K562 (cell line): Measurements from ENCODE around the gene SLC35F2. TPM values are rescaled to one million over a fixed set of nuclear protein-coding genes. Genes with fewer than 3 reads are reported as not detected.

ENCODE experiments used
- ARHGAP35 ChIP-seq: fragments of 450-650 bp; IDR thresholded peaks from 2 replicates; pipeline ENCODE4 v1.6.1; 2018; ENCODE audit not compliant: partially characterized antibody
- ATF6 ChIP-seq: sonication (generic); formaldehyde crosslinking; IDR thresholded peaks from 2 replicates; pipeline ENCODE4 v1.4.0; 2020; ENCODE audit warnings: mild to moderate bottlenecking, missing genetic modification reagents
- BCL6 ChIP-seq: fragments of 250-450 bp; sonication (Bioruptor Pico); IDR thresholded peaks from 2 replicates; pipeline ENCODE4 v1.4.0; 2020
- DACH1 ChIP-seq: fragments of 450-650 bp; IDR thresholded peaks from 2 replicates; pipeline ENCODE4 v1.6.1; 2018; ENCODE audit not compliant: partially characterized antibody
- E2F3 ChIP-seq: fragments of 250-450 bp; sonication (Bioruptor Pico); IDR thresholded peaks from 2 replicates; pipeline ENCODE4 v1.4.0; 2020; ENCODE audit warnings: mild to moderate bottlenecking
- HES1 ChIP-seq: fragments of 450-650 bp; IDR thresholded peaks from 2 replicates; pipeline ENCODE4 v1.6.1; 2016; ENCODE audit warnings: low read depth, mild to moderate bottlenecking, moderate library complexity
- KDM4B ChIP-seq, 2 experiments: fragments of 450-650 bp in 1 of 2; sonication (generic) in 1 of 2; IDR thresholded peaks; 2 replicates each; pipeline ENCODE4 v1.6.1; 2016 to 2017; ENCODE audit warnings: borderline replicate concordance in 2 of 2, antibody characterized with exemption in 1 of 2, low read depth in 1 of 2, mild to moderate bottlenecking in 1 of 2
- MCM2 ChIP-seq: fragments of 450-650 bp; IDR thresholded peaks from 2 replicates; pipeline ENCODE4 v1.6.1; 2017; ENCODE audit warnings: low read depth, mild to moderate bottlenecking
- POLR2AphosphoS2 ChIP-seq: IDR thresholded peaks from 2 replicates; pipeline ENCODE4 v1.6.1; 2012; ENCODE audit warnings: low read length, improper control_type of control experiment
- PRPF4 ChIP-seq: fragments of 200-400 bp; formaldehyde crosslinking; IDR thresholded peaks from one replicate; pipeline ENCODE4 v1.6.1; 2017; ENCODE audit warnings: low read length, low read depth, mild to moderate bottlenecking; ENCODE audit not compliant: insufficient read depth, poor library complexity, severe bottlenecking
- PTRF ChIP-seq: fragments of 450-650 bp; IDR thresholded peaks from 2 replicates; pipeline ENCODE4 v1.6.1; 2016; ENCODE audit warnings: mild to moderate bottlenecking, missing genetic modification characterization, missing compliant biosample characterization
- SUPT5H ChIP-seq: fragments of 450-650 bp; IDR thresholded peaks from 2 replicates; pipeline ENCODE4 v1.6.1; 2016
- USF2 ChIP-seq: sonication (generic); formaldehyde crosslinking; IDR thresholded peaks from 2 replicates; pipeline ENCODE4 v1.5.0; 2020; ENCODE audit warnings: missing genetic modification reagents
- polyA plus RNA-seq, 8 experiments: library from polyadenylated mRNA; depleted of rRNA in 4 of 8; stranded (reverse) in 5 of 8; unstranded in 3 of 8; fragments of >200 nt; fragmentation: Nextera tagmentation in 2 of 8; fragmentation: Illumina TruSeq in 1 of 8; extraction: Ambion mirVana in 2 of 8; extraction: Trizol in 1 of 8; gene quantifications; 2 replicates each; pipeline versions ENCODE4 v1.2.1 to v1.2.3, GENCODE V29; 2011 to 2014; ENCODE audit warnings: inconsistent platforms in 1 of 8, missing spikeins in 1 of 8
- total RNA-seq, 7 experiments: library from RNA; depleted of rRNA in 6 of 7; stranded (reverse); fragments of >200 nt in 6 of 7; fragmentation: Illumina TruSeq in 2 of 7; extraction: Trizol in 2 of 7; gene quantifications; 2 replicates each; pipeline versions ENCODE4 v1.2.1 to v1.2.3, GENCODE V29; 2011 to 2021; ENCODE audit warnings: low replicate concordance in 1 of 7
- TF ChIP-seq, protein P1 (sequence below): fragments of 250-450 bp; sonication (Bioruptor Pico); IDR thresholded peaks from 2 replicates; pipeline ENCODE4 v1.5.0; 2020; ENCODE audit warnings: mild to moderate bottlenecking
- TF ChIP-seq, protein P2 (sequence below): fragments of 450-650 bp; IDR thresholded peaks from 2 replicates; pipeline ENCODE4 v1.6.1; 2016; ENCODE audit warnings: missing biosample characterization, missing genetic modification characterization
- TF ChIP-seq, protein P3 (sequence below): fragments of 250-450 bp; sonication (Bioruptor Pico); IDR thresholded peaks from 2 replicates; pipeline ENCODE4 v1.5.1; 2021; ENCODE audit warnings: mild to moderate bottlenecking
- TF ChIP-seq, protein P4 (sequence below): sonication (generic); formaldehyde crosslinking; IDR thresholded peaks from 2 replicates; pipeline ENCODE4 v1.9.0; 2022; ENCODE audit warnings: mild to moderate bottlenecking, missing genetic modification reagents

The SLC35F2 gene
- total and polyA plus RNA-seq, 9 of the 15 experiments (the other 6 are each of a cell fraction or from before 2014, with no cell fraction given) = 28.6 to 63.9 (median 53.4) TPM

- peak; percentile 75; the same call in 1 of the 2 replicates for TF ChIP-seq ATF6
- no peak for TF ChIP-seq PTRF (tag)
- no peak for TF ChIP-seq BCL6 (CRISPR knock-in tag)
- no peak for TF ChIP-seq MCM2
- TF ChIP-seq ARHGAP35 = no peak
- no peak for TF ChIP-seq POLR2AphosphoS2
- TF ChIP-seq E2F3 = no peak
- no peak; a peak in 1 of 4 replicates for TF ChIP-seq KDM4B (IDR thresholded peaks at IDR 0.05; ENCODE audit: borderline replicate concordance in 2 of 2, low read depth in 1 of 2)
- no peak for TF ChIP-seq DACH1
- TF ChIP-seq SUPT5H = peak; percentile 85
- TF ChIP-seq PRPF4 = no peak
- no peak for TF ChIP-seq HES1
- peak; percentile 61 for TF ChIP-seq USF2 (CRISPR knock-in tag)
- TF ChIP-seq, protein P1, sequence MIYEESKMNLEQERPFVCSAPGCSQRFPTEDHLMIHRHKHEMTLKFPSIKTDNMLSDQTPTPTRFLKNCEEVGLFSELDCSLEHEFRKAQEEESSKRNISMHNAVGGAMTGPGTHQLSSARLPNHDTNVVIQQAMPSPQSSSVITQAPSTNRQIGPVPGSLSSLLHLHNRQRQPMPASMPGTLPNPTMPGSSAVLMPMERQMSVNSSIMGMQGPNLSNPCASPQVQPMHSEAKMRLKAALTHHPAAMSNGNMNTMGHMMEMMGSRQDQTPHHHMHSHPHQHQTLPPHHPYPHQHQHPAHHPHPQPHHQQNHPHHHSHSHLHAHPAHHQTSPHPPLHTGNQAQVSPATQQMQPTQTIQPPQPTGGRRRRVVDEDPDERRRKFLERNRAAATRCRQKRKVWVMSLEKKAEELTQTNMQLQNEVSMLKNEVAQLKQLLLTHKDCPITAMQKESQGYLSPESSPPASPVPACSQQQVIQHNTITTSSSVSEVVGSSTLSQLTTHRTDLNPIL (CRISPR knock-in tag) = no peak
- TF ChIP-seq, protein P2, sequence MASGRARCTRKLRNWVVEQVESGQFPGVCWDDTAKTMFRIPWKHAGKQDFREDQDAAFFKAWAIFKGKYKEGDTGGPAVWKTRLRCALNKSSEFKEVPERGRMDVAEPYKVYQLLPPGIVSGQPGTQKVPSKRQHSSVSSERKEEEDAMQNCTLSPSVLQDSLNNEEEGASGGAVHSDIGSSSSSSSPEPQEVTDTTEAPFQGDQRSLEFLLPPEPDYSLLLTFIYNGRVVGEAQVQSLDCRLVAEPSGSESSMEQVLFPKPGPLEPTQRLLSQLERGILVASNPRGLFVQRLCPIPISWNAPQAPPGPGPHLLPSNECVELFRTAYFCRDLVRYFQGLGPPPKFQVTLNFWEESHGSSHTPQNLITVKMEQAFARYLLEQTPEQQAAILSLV (tag) = no peak
- TF ChIP-seq, protein P3, sequence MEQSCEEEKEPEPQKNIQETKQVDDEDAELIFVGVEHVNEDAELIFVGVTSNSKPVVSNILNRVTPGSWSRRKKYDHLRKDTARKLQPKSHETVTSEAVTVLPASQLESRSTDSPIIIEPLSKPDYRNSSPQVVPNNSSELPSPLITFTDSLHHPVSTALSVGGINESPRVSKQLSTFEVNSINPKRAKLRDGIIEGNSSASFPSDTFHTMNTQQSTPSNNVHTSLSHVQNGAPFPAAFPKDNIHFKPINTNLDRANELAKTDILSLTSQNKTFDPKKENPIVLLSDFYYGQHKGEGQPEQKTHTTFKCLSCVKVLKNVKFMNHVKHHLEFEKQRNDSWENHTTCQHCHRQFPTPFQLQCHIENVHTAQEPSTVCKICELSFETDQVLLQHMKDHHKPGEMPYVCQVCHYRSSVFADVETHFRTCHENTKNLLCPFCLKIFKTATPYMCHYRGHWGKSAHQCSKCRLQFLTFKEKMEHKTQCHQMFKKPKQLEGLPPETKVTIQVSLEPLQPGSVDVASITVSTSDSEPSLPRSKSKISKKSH (CRISPR knock-in tag) = no peak
- TF ChIP-seq, protein P4, sequence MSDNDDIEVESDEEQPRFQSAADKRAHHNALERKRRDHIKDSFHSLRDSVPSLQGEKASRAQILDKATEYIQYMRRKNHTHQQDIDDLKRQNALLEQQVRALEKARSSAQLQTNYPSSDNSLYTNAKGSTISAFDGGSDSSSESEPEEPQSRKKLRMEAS (CRISPR knock-in tag) = peak; percentile 98
Observed at GRCh38 chr11:107858217-107859070, at the start of gene SLC35F2 (continued).
